GM19455 (cell line): ENCODE results near the gene PTGES2.
"Not testable (repeated sequence)": the region's sequence is repeated elsewhere in the genome, so short reads cannot be mapped to it uniquely, and the experiment has no call there.

Source experiments
- ATAC-seq: cut with Tn5 transposase; IDR thresholded peaks from one replicate; pipeline ENCODE4 v1.9.1; 2021; ENCODE audit not compliant: unreplicated experiment

PTGES2 gene

GRCh38 chr9:128092199-128092977 is 35.1 kb downstream of the PTGES2 start:
- no peak for ATAC-seq

GRCh38 chr9:128091571-128091970 is 36.0 kb downstream of the PTGES2 start:
- ATAC-seq = no peak

- ATAC-seq = no peak
Measured at GRCh38 chr9:128091144-128091543, 36.4 kb downstream of the PTGES2 start.

- no peak for ATAC-seq
Measured at GRCh38 chr9:128089299-128089698, 38.2 kb downstream of the PTGES2 start.

GRCh38 chr9:128088253-128088945 is 39.1 kb downstream of the PTGES2 start:
- no peak for ATAC-seq

- ATAC-seq = no peak
Measured at GRCh38 chr9:128087262-128087661, 40.3 kb downstream of the PTGES2 start.

GRCh38 chr9:128085943-128086342 is 41.6 kb downstream of the PTGES2 start:
- ATAC-seq = no peak

- no peak for ATAC-seq
Measured at GRCh38 chr9:128084746-128085145, 42.8 kb downstream of the PTGES2 start.

- no peak for ATAC-seq
Measured at GRCh38 chr9:128082151-128082550, 45.4 kb downstream of the PTGES2 start.

- no peak for ATAC-seq
Measured at GRCh38 chr9:128081056-128081455, 46.5 kb downstream of the PTGES2 start.

GRCh38 chr9:128080206-128080605 is 47.3 kb downstream of the PTGES2 start:
- ATAC-seq = no peak

- no peak for ATAC-seq
Measured at GRCh38 chr9:128078504-128079434, 48.8 kb downstream of the PTGES2 start.

- ATAC-seq = no peak
Measured at GRCh38 chr9:128077847-128078503, 49.6 kb downstream of the PTGES2 start.

- no peak for ATAC-seq
Measured at GRCh38 chr9:128073253-128073886, 54.2 kb downstream of the PTGES2 start.

GRCh38 chr9:128072144-128073021 is 55.1 kb downstream of the PTGES2 start:
- ATAC-seq = no peak

GRCh38 chr9:128071475-128071874 is 56.1 kb downstream of the PTGES2 start:
- not testable (repeated sequence) for ATAC-seq

- ATAC-seq = no peak
Measured at GRCh38 chr9:128070874-128071273, 56.7 kb downstream of the PTGES2 start.
